GM23338 (cell line): ENCODE results near the gene EFNA4. TPM values are rescaled to one million over a fixed set of nuclear protein-coding genes. Genes with fewer than 3 reads are reported as not detected.

Source experiments
- ATAC-seq: fragments of 200-7000 bp; cut with Tn5 transposase; 3 replicates; pipeline ENCODE4 v1.9.1; 2020
- DNase-seq: peaks from one replicate; pipeline ENCODE4 v3.0.0-alpha.2; 2015; ENCODE audit warnings: low spot score
- H2AFZ ChIP-seq: fragments of 200-600 bp; sonication (generic); 2 replicates; pipeline ENCODE4 v1.8.0; 2016; ENCODE audit warnings: antibody characterized with exemption, mild to moderate bottlenecking, moderate library complexity
- H3F3A ChIP-seq: fragments of 200-600 bp; sonication (generic); replicated peaks from 2 replicates; pipeline ENCODE4 v1.8.0; 2017; ENCODE audit warnings: antibody characterized with exemption, mixed run types, low read depth
- H3K27ac ChIP-seq: fragments of 200-600 bp; sonication (generic); 2 replicates; pipeline ENCODE4 v1.6.1; 2016; ENCODE audit warnings: low read depth
- H3K27me3 ChIP-seq: fragments of 200-600 bp; sonication (generic); 2 replicates; pipeline ENCODE4 v1.8.0; 2016; ENCODE audit warnings: mild to moderate bottlenecking, mixed run types, moderate library complexity; ENCODE audit not compliant: insufficient read depth
- H3K36me3 ChIP-seq: fragments of 200-600 bp; sonication (generic); 2 replicates; pipeline ENCODE4 v1.8.0; 2016; ENCODE audit warnings: mild to moderate bottlenecking; ENCODE audit not compliant: insufficient read depth
- H3K4me1 ChIP-seq: fragments of 200-600 bp; sonication (generic); 2 replicates; pipeline ENCODE4 v1.8.0; 2016; ENCODE audit warnings: mild to moderate bottlenecking, moderate library complexity; ENCODE audit not compliant: insufficient read depth
- H3K4me2 ChIP-seq: fragments of 200-600 bp; sonication (generic); 2 replicates; pipeline ENCODE4 v1.7.1; 2017; ENCODE audit warnings: mixed run types
- H3K4me3 ChIP-seq: fragments of 200-600 bp; sonication (generic); 2 replicates; pipeline ENCODE4 v1.6.1; 2016; ENCODE audit warnings: mixed run types
- H3K79me2 ChIP-seq: fragments of 200-600 bp; sonication (generic); replicated peaks from 2 replicates; pipeline ENCODE4 v1.8.0; 2017; ENCODE audit warnings: mild to moderate bottlenecking; ENCODE audit not compliant: insufficient read depth
- H3K9me2 ChIP-seq: fragments of 200-600 bp; sonication (generic); 2 replicates; pipeline ENCODE4 v1.8.0; 2017; ENCODE audit not compliant: insufficient read depth
- H4K20me1 ChIP-seq: fragments of 200-600 bp; sonication (generic); replicated peaks from 2 replicates; pipeline ENCODE4 v1.8.0; 2017; ENCODE audit warnings: mild to moderate bottlenecking; ENCODE audit not compliant: insufficient read depth
- H3K27ac Mint-ChIP-seq: 2 replicates; pipeline ENCODE4 v1.8.0; 2020; ENCODE audit warnings: inconsistent platforms, mild to moderate bottlenecking, moderate library complexity, mixed read lengths
- H3K27me3 Mint-ChIP-seq: 3 replicates; pipeline ENCODE4 v1.8.0; 2022; ENCODE audit warnings: low read depth, mild to moderate bottlenecking, moderate library complexity, mixed read lengths, inconsistent platforms; ENCODE audit not compliant: insufficient read depth, poor library complexity
- H3K36me3 Mint-ChIP-seq: 3 replicates; pipeline ENCODE4 v1.8.0; 2021; ENCODE audit warnings: low read depth, mild to moderate bottlenecking, inconsistent platforms, moderate library complexity, mixed read lengths
- H3K4me1 Mint-ChIP-seq: 3 replicates; pipeline ENCODE4 v1.8.0; 2020; ENCODE audit warnings: mild to moderate bottlenecking, inconsistent platforms, mixed read lengths
- H3K4me3 Mint-ChIP-seq: 3 replicates; pipeline ENCODE4 v1.8.0; 2021; ENCODE audit warnings: moderate library complexity, mild to moderate bottlenecking, inconsistent platforms, mixed read lengths
- H3K9me3 Mint-ChIP-seq: 3 replicates; pipeline ENCODE4 v1.8.0; 2020; ENCODE audit warnings: moderate library complexity, mild to moderate bottlenecking, inconsistent platforms, mixed read lengths
- CREB1 ChIP-seq: fragments of 250-450 bp; sonication (Bioruptor Pico); IDR thresholded peaks from 2 replicates; pipeline ENCODE4 v1.5.0; 2020; ENCODE audit warnings: low read depth, mild to moderate bottlenecking, moderate library complexity
- EZH2 ChIP-seq: fragments of 200-600 bp; sonication (generic); IDR thresholded peaks from one replicate; pipeline ENCODE4 v1.8.0; 2017; ENCODE audit warnings: antibody characterized with exemption, mild to moderate bottlenecking, low read depth; ENCODE audit not compliant: unreplicated experiment
- EZH2phosphoT487 ChIP-seq: fragments of 200-600 bp; sonication (generic); IDR thresholded peaks from one replicate; pipeline ENCODE4 v1.8.1; 2018; ENCODE audit warnings: antibody characterized with exemption; ENCODE audit not compliant: unreplicated experiment
- JUNB ChIP-seq: IDR thresholded peaks from one replicate; pipeline ENCODE4 v1.6.1; 2016; ENCODE audit warnings: antibody characterized with exemption; ENCODE audit not compliant: unreplicated experiment
- NANOG ChIP-seq: IDR thresholded peaks from 2 replicates; pipeline ENCODE4 v1.6.1; 2016; ENCODE audit warnings: antibody characterized with exemption, borderline replicate concordance
- POLR2AphosphoS5 ChIP-seq: IDR thresholded peaks from 2 replicates; pipeline ENCODE4 v1.6.1; 2016; ENCODE audit warnings: antibody characterized with exemption, low read depth
- STAT1 ChIP-seq: IDR thresholded peaks from one replicate; pipeline ENCODE4 v1.6.1; 2016; ENCODE audit warnings: antibody characterized with exemption; ENCODE audit not compliant: unreplicated experiment
- ZNF114 ChIP-seq: fragments of 250-450 bp; sonication (Bioruptor Pico); IDR thresholded peaks from 2 replicates; pipeline ENCODE4 v1.5.0; 2020; ENCODE audit warnings: mild to moderate bottlenecking, moderate library complexity
- ZNF331 ChIP-seq: fragments of 250-450 bp; sonication (Bioruptor Pico); IDR thresholded peaks from 2 replicates; pipeline ENCODE4 v1.5.0; 2020; ENCODE audit warnings: low read depth, mild to moderate bottlenecking, moderate library complexity
- polyA plus RNA-seq: library from polyadenylated mRNA; unstranded; fragments of >200 nt; fragmentation: Nextera tagmentation; extraction: Ambion mirVana; gene quantifications from 2 replicates; pipeline ENCODE4 v1.2.1, GENCODE V29; 2016
- total RNA-seq: library from RNA; depleted of rRNA; stranded (reverse); fragments of >200 nt; shearing (Covaris generic); gene quantifications from 2 replicates; pipeline ENCODE4 v1.2.3, GENCODE V29; 2014
- TF ChIP-seq, protein P1 (sequence below), 2 experiments: fragments of 200-600 bp in 1 of 2; sonication (generic) in 1 of 2; conservative IDR thresholded peaks; 2 replicates each; pipeline versions ENCODE4 v1.5.1 to v1.6.1; 2016 to 2017; ENCODE audit warnings: antibody characterized with exemption in 2 of 2, low read depth in 2 of 2, mild to moderate bottlenecking in 2 of 2, moderate library complexity in 1 of 2
- TF ChIP-seq, protein P2 (sequence below): IDR thresholded peaks from one replicate; pipeline ENCODE4 v1.6.1; 2018; ENCODE audit warnings: antibody characterized with exemption; ENCODE audit not compliant: unreplicated experiment
- TF ChIP-seq, protein P3 (sequence below): IDR thresholded peaks from 2 replicates; pipeline ENCODE4 v1.6.1; 2016; ENCODE audit warnings: antibody characterized with exemption
- TF ChIP-seq, protein P4 (sequence below): fragments of 250-450 bp; sonication (Bioruptor Pico); IDR thresholded peaks from 2 replicates; pipeline ENCODE4 v1.5.0; 2020; ENCODE audit warnings: mild to moderate bottlenecking, moderate library complexity

The EFNA4 gene
- total and polyA plus RNA-seq, 2 experiments from 2014 or later: 11.1 to 22.9 TPM

DNA sequence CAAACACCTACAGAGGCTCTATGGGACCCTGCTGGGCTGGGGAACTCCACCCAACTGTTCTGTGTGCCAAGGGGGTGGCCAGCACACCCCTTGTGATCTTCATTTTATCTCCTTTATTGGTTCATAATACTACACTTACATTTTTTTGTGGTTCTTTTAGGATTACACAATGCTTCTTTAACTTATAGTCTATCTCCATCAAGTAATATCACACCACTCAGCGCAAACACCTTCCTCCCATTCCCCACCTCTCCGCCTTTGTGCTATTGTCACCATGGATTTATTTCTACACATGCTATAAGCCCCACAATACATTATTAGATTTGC, 31.0 kb downstream of the EFNA4 start:
- Histone ChIP-seq H3K9me2 (no peaks in the 10 kb centered on the region), H3K4me2 (no peak overlapping the region), H3K27ac (no peak overlapping the region), H3K79me2 (no peaks in the 10 kb centered on the region), H4K20me1 (no peaks in the 10 kb centered on the region), H2AFZ (no peak overlapping the region), H3K4me3 (no peak overlapping the region), H3K36me3 (no peaks in the 10 kb centered on the region), H3K27me3 (peaks cover 10% of the 10 kb centered on the region; the same call in 1 of the 2 replicates), H3F3A (0 out of 2 replicates have a peak, but pooled peaks cover 9% of the 10 kb centered on the region), H3K4me1 (peaks cover 7% of the 10 kb centered on the region; the same call in 1 of the 2 replicates)
- Mint-ChIP-seq H3K9me3 (no peaks in the 10 kb centered on the region; the same call in 2 of the 3 replicates), H3K4me3 (no peak overlapping the region), H3K27ac (no peak overlapping the region), H3K27me3 (peaks cover 16% of the 10 kb centered on the region), H3K4me1 (peaks cover 20% of the 10 kb centered on the region), H3K36me3 (no peaks in the 10 kb centered on the region)
- DNase-seq (no peak), ATAC-seq (no peak)
- no peak for TF ChIP-seq ZNF114
- no peak for TF ChIP-seq ZNF331 (CRISPR knock-in tag)
- TF ChIP-seq CREB1 (CRISPR knock-in tag): no peak
- TF ChIP-seq, protein P1, sequence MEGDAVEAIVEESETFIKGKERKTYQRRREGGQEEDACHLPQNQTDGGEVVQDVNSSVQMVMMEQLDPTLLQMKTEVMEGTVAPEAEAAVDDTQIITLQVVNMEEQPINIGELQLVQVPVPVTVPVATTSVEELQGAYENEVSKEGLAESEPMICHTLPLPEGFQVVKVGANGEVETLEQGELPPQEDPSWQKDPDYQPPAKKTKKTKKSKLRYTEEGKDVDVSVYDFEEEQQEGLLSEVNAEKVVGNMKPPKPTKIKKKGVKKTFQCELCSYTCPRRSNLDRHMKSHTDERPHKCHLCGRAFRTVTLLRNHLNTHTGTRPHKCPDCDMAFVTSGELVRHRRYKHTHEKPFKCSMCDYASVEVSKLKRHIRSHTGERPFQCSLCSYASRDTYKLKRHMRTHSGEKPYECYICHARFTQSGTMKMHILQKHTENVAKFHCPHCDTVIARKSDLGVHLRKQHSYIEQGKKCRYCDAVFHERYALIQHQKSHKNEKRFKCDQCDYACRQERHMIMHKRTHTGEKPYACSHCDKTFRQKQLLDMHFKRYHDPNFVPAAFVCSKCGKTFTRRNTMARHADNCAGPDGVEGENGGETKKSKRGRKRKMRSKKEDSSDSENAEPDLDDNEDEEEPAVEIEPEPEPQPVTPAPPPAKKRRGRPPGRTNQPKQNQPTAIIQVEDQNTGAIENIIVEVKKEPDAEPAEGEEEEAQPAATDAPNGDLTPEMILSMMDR (conservative IDR thresholded peaks at IDR 0.05; ENCODE audit: low read depth in 2 of 2): no peak
- TF ChIP-seq STAT1: no peak
- no peak for TF ChIP-seq NANOG
- TF ChIP-seq, protein P2, sequence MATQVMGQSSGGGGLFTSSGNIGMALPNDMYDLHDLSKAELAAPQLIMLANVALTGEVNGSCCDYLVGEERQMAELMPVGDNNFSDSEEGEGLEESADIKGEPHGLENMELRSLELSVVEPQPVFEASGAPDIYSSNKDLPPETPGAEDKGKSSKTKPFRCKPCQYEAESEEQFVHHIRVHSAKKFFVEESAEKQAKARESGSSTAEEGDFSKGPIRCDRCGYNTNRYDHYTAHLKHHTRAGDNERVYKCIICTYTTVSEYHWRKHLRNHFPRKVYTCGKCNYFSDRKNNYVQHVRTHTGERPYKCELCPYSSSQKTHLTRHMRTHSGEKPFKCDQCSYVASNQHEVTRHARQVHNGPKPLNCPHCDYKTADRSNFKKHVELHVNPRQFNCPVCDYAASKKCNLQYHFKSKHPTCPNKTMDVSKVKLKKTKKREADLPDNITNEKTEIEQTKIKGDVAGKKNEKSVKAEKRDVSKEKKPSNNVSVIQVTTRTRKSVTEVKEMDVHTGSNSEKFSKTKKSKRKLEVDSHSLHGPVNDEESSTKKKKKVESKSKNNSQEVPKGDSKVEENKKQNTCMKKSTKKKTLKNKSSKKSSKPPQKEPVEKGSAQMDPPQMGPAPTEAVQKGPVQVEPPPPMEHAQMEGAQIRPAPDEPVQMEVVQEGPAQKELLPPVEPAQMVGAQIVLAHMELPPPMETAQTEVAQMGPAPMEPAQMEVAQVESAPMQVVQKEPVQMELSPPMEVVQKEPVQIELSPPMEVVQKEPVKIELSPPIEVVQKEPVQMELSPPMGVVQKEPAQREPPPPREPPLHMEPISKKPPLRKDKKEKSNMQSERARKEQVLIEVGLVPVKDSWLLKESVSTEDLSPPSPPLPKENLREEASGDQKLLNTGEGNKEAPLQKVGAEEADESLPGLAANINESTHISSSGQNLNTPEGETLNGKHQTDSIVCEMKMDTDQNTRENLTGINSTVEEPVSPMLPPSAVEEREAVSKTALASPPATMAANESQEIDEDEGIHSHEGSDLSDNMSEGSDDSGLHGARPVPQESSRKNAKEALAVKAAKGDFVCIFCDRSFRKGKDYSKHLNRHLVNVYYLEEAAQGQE: no peak
- no peak for TF ChIP-seq POLR2AphosphoS5
- no peak for TF ChIP-seq EZH2phosphoT487
- TF ChIP-seq EZH2: no peak
- no peak for TF ChIP-seq JUNB
- TF ChIP-seq, protein P3, sequence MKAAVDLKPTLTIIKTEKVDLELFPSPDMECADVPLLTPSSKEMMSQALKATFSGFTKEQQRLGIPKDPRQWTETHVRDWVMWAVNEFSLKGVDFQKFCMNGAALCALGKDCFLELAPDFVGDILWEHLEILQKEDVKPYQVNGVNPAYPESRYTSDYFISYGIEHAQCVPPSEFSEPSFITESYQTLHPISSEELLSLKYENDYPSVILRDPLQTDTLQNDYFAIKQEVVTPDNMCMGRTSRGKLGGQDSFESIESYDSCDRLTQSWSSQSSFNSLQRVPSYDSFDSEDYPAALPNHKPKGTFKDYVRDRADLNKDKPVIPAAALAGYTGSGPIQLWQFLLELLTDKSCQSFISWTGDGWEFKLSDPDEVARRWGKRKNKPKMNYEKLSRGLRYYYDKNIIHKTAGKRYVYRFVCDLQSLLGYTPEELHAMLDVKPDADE: no peak
- TF ChIP-seq, protein P4, sequence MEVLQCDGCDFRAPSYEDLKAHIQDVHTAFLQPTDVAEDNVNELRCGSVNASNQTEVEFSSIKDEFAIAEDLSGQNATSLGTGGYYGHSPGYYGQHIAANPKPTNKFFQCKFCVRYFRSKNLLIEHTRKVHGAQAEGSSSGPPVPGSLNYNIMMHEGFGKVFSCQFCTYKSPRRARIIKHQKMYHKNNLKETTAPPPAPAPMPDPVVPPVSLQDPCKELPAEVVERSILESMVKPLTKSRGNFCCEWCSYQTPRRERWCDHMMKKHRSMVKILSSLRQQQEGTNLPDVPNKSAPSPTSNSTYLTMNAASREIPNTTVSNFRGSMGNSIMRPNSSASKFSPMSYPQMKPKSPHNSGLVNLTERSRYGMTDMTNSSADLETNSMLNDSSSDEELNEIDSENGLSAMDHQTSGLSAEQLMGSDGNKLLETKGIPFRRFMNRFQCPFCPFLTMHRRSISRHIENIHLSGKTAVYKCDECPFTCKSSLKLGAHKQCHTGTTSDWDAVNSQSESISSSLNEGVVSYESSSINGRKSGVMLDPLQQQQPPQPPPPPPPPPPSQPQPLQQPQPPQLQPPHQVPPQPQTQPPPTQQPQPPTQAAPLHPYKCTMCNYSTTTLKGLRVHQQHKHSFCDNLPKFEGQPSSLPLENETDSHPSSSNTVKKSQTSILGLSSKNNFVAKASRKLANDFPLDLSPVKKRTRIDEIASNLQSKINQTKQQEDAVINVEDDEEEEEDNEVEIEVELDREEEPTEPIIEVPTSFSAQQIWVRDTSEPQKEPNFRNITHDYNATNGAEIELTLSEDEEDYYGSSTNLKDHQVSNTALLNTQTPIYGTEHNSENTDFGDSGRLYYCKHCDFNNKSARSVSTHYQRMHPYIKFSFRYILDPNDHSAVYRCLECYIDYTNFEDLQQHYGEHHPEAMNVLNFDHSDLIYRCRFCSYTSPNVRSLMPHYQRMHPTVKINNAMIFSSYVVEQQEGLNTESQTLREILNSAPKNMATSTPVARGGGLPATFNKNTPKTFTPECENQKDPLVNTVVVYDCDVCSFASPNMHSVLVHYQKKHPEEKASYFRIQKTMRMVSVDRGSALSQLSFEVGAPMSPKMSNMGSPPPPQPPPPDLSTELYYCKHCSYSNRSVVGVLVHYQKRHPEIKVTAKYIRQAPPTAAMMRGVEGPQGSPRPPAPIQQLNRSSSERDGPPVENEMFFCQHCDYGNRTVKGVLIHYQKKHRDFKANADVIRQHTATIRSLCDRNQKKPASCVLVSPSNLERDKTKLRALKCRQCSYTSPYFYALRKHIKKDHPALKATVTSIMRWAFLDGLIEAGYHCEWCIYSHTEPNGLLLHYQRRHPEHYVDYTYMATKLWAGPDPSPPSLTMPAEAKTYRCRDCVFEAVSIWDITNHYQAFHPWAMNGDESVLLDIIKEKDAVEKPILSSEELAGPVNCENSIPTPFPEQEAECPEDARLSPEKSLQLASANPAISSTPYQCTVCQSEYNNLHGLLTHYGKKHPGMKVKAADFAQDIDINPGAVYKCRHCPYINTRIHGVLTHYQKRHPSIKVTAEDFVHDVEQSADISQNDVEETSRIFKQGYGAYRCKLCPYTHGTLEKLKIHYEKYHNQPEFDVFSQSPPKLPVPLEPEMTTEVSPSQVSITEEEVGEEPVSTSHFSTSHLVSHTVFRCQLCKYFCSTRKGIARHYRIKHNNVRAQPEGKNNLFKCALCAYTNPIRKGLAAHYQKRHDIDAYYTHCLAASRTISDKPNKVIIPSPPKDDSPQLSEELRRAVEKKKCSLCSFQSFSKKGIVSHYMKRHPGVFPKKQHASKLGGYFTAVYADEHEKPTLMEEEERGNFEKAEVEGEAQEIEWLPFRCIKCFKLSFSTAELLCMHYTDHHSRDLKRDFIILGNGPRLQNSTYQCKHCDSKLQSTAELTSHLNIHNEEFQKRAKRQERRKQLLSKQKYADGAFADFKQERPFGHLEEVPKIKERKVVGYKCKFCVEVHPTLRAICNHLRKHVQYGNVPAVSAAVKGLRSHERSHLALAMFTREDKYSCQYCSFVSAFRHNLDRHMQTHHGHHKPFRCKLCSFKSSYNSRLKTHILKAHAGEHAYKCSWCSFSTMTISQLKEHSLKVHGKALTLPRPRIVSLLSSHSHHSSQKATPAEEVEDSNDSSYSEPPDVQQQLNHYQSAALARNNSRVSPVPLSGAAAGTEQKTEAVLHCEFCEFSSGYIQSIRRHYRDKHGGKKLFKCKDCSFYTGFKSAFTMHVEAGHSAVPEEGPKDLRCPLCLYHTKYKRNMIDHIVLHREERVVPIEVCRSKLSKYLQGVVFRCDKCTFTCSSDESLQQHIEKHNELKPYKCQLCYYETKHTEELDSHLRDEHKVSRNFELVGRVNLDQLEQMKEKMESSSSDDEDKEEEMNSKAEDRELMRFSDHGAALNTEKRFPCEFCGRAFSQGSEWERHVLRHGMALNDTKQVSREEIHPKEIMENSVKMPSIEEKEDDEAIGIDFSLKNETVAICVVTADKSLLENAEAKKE (CRISPR knock-in tag): no peak
